Pancreas (tissue), 10 donors: ENCODE results near the gene VWA7. TPM values are rescaled to one million over a fixed set of nuclear protein-coding genes. Genes with fewer than 3 reads are reported as not detected.

Experiments used
- ATAC-seq, 4 donors: fragments of 200-7000 bp; cut with Tn5 transposase; one replicate each; pipeline versions ENCODE4 v1.8.0 to v1.9.1; 2020; ENCODE audit warnings: mild to moderate bottlenecking in 4 of 4, moderate library complexity in 4 of 4
- DNase-seq, 6 donors: peaks; one replicate each; pipeline ENCODE4 v3.0.0-alpha.2; 2020
- FAIRE-seq: peaks from 2 replicates; lab custom pipeline; 2012; peaks lifted over from hg19 to GRCh38; lab: Jason Lieb, UNC
- H3K27ac ChIP-seq, 4 donors: fragments of 200-600 bp; sonication (generic); 1 replicate in 3 of 4; 2 replicates in 1 of 4; pipeline versions ENCODE4 v1.5.0 to v1.8.0; 2020
- H3K27me3 ChIP-seq, 4 donors: fragments of 200-600 bp; one replicate each; pipeline ENCODE4 v1.8.0; 2021
- H3K36me3 ChIP-seq, 3 donors: fragments of 200-600 bp; sonication (generic) in 1 of 3; one replicate each; pipeline versions ENCODE4 v1.5.0 to v1.8.0; 2020 to 2021
- H3K4me1 ChIP-seq, 3 donors: fragments of 200-600 bp; one replicate each; pipeline ENCODE4 v1.8.0; 2021
- H3K4me3 ChIP-seq, 4 donors: fragments of 200-600 bp; sonication (generic) in 2 of 4; one replicate each; pipeline versions ENCODE4 v1.5.0 to v1.8.0; 2020 to 2021
- H3K9me3 ChIP-seq, 4 donors: fragments of 200-600 bp; one replicate each; pipeline ENCODE4 v1.8.0; 2021
- CTCF ChIP-seq, 4 donors: fragments of 200-600 bp; sonication (generic) in 3 of 4; IDR thresholded peaks; one replicate each; pipeline versions ENCODE4 v1.5.0 to v1.8.0; 2021; ENCODE audit warnings: antibody characterized with exemption in 4 of 4
- WGBS, 2 donors: extraction: QIAGEN DNeasy Blood & Tissue Kit; methylation state at CpG; one replicate each; pipeline ENCODE4 v1.1.7; 2013; 5-methylcytosine and 5-hydroxymethylcytosine counted together
- intact Hi-C, 3 donors: fragments of 100-400 bp; cut with DNase I; formaldehyde crosslinking; loops; one replicate each; pipeline versions ENCODE4 v1.11.1 to v1.14.2; 2022
- polyA plus RNA-seq, 2 donors: library from polyadenylated mRNA; stranded (reverse); fragments of 200-250 nt; gene quantifications; one replicate each; pipeline ENCODE4 v1.2.3, GENCODE V29; 2013
- total RNA-seq, 6 donors: library from RNA; stranded (reverse); fragmentation: NEBNext Ultra II Directional in 4 of 6; extraction: Animal tissue kit (Norgen Biotek cat#: 25700) in 4 of 6; gene quantifications; one replicate each; pipeline versions ENCODE4 v1.2.1 to v1.2.4, GENCODE V29; 2021 to 2023
- donor health status: healthy with polysubstance abuse.
- donor health status: DM: no; HTN: no; CAD: no; lungs with moderate emphysema.
- donor health status: DM: no; HTN: no; CAD: no.
- donor health status: control.
- donor health status: control.
- donor health status: Bipolar disorder and iron deficiency.
- donor health status: DM: yes; HTN: yes; CAD: no.
- donor health status: DM: no; HTN: no; CAD: no.
- donor health status: DM: no; HTN: no; CAD: no.
- donor health status: DM: yes; HTN: yes; CAD: no.

VWA7 gene
- total and polyA plus RNA-seq, 8 donors, result 2.9 to 11.9 (median 4.8) TPM

GRCh38 chr6:31722173-31722572, 55.0 kb downstream of the VWA7 start:
- WGBS, 2 donors, result 76 to 78% methylated on average over 3 of the region's 3 CpGs
- FAIRE-seq, result no peak
- no peak for TF ChIP-seq CTCF (IDR thresholded peaks at IDR 0.05)

GRCh38 chr6:31721351-31722020, 55.6 kb downstream of the VWA7 start, which contains the start of gene LY6G6C:
Gene LY6G6C, minus strand, starts transcription at chr6:31721746. Its CDS starts 67 bp downstream, at chr6:31721679.
- no peaks in the 10 kb centered on the region for H3K4me1 ChIP-seq
- no peak within 1 kb of the TSS for H3K4me3 ChIP-seq
- 61 to 76% methylated on average over 4 of the region's 4 CpGs for WGBS, 2 donors
- FAIRE-seq (no peak), DNase-seq (no peak), ATAC-seq (no peak)
- H3K27me3 ChIP-seq, result no peaks in the 10 kb centered on the region
- intact Hi-C loops, result no loop called here
- H3K27ac ChIP-seq, result no peak within 1 kb of the TSS
- no peaks in the 10 kb centered on the region for H3K36me3 ChIP-seq
- no peak for TF ChIP-seq CTCF (IDR thresholded peaks at IDR 0.05)
- no peaks in the 10 kb centered on the region for H3K9me3 ChIP-seq

More at GRCh38 chr6:31722173-31722572, 55.0 kb downstream of the VWA7 start:
- Histone ChIP-seq H3K4me3 (no peak overlapping the region), H3K27me3 (no peaks in the 10 kb centered on the region), H3K9me3 (no peaks in the 10 kb centered on the region), H3K27ac (no peak overlapping the region), H3K4me1 (no peaks in the 10 kb centered on the region), H3K36me3 (no peaks in the 10 kb centered on the region)
- DNase-seq, result no peak
- no peak for ATAC-seq
- intact Hi-C loops, result no loop called here

- no peak overlapping the region for H3K27ac ChIP-seq
- no peak for ATAC-seq
- H3K36me3 ChIP-seq, result no peaks in the 10 kb centered on the region
- no peak for DNase-seq
- H3K9me3 ChIP-seq, result no peaks in the 10 kb centered on the region
- H3K4me3 ChIP-seq, result no peak overlapping the region
- FAIRE-seq, result no peak
- intact Hi-C loops, result no loop called here
- no peaks in the 10 kb centered on the region for H3K27me3 ChIP-seq
- no peak for TF ChIP-seq CTCF (IDR thresholded peaks at IDR 0.05)
- no peaks in the 10 kb centered on the region for H3K4me1 ChIP-seq
- WGBS, 2 donors, result 73 to 82% methylated on average over 5 of the region's 5 CpGs
These were observed 56.8 kb downstream of the VWA7 start for GRCh38 chr6:31720196-31720770.

- 71 to 73% methylated on average over 6 of the region's 6 CpGs for WGBS, 2 donors
- no peak for TF ChIP-seq CTCF (IDR thresholded peaks at IDR 0.05)
These were observed 58.1 kb downstream of the VWA7 start for GRCh38 chr6:31719001-31719400.

GRCh38 chr6:31718265-31718664, 58.9 kb downstream of the VWA7 start:
- no peak for TF ChIP-seq CTCF (IDR thresholded peaks at IDR 0.05)
- Histone ChIP-seq H3K27me3 (no peaks in the 10 kb centered on the region), H3K4me1 (no peaks in the 10 kb centered on the region), H3K9me3 (no peaks in the 10 kb centered on the region), H3K27ac (no peak overlapping the region), H3K36me3 (no peaks in the 10 kb centered on the region), H3K4me3 (no peak overlapping the region)
- FAIRE-seq (no peak), DNase-seq (no peak), ATAC-seq (peak; percentile 46 to 84 (median 66))
- 18 to 42% methylated on average over 1 of the region's 1 CpG for WGBS, 2 donors
- intact Hi-C loops, result no loop called here

More at GRCh38 chr6:31719001-31719400, 58.1 kb downstream of the VWA7 start:
- Histone ChIP-seq H3K4me1 (no peaks in the 10 kb centered on the region), H3K36me3 (no peaks in the 10 kb centered on the region), H3K27ac (peak overlapping the region in 1 of 4 donors; percentile 19), H3K9me3 (no peaks in the 10 kb centered on the region), H3K4me3 (no peak overlapping the region), H3K27me3 (no peaks in the 10 kb centered on the region)
- no peak for DNase-seq
- FAIRE-seq, result no peak
- ATAC-seq, result no peak
- intact Hi-C loops, result no loop called here
